WTC11 (cell line): ENCODE measurements around the gene STAMBP. TPM values are rescaled to one million over a fixed set of nuclear protein-coding genes. Genes with fewer than 3 reads are reported as not detected.

Experiments used
- ATAC-seq: fragments of 200-7000 bp; cut with Tn5 transposase; 2 replicates; pipeline ENCODE4 v1.10.0; 2021; ENCODE audit warnings: mild to moderate bottlenecking, moderate library complexity
- CTCF ChIA-PET: fragments of 300-600 bp; sonication (Branson Sonifier 250); formaldehyde crosslinking; loops from one replicate; lab custom pipeline; 2021; ENCODE audit warnings: antibody characterized with exemption; lab: Charles Lee
- POLR2A ChIA-PET: fragments of 350-600 bp; sonication (Branson Sonifier 250); formaldehyde crosslinking; loops from one replicate; lab custom pipeline; 2021; ENCODE audit warnings: antibody characterized with exemption; lab: Charles Lee
- DNase-seq: peaks from one replicate; pipeline ENCODE4 v3.0.0; 2021; ENCODE audit warnings: low spot score
- H3K27ac Mint-ChIP-seq: 2 replicates; pipeline ENCODE4 v1.8.0; 2021; ENCODE audit warnings: mixed read lengths
- H3K27me3 Mint-ChIP-seq: 2 replicates; pipeline ENCODE4 v1.8.0; 2021; ENCODE audit warnings: low read depth, mild to moderate bottlenecking, moderate library complexity, mixed read lengths
- H3K36me3 Mint-ChIP-seq: 2 replicates; pipeline ENCODE4 v1.8.0; 2021; ENCODE audit warnings: mixed read lengths
- H3K4me1 Mint-ChIP-seq: 2 replicates; pipeline ENCODE4 v1.8.0; 2022; ENCODE audit warnings: mixed read lengths
- H3K4me3 Mint-ChIP-seq: 2 replicates; pipeline ENCODE4 v1.8.0; 2021; ENCODE audit warnings: mild to moderate bottlenecking, moderate library complexity, mixed read lengths
- H3K9me3 Mint-ChIP-seq: 2 replicates; pipeline ENCODE4 v1.8.0; 2021; ENCODE audit warnings: mixed read lengths
- EMX1 ChIP-seq: fragments of 250-450 bp; sonication (Bioruptor Pico); IDR thresholded peaks from 2 replicates; pipeline ENCODE4 v1.8.0; 2021; ENCODE audit warnings: mild to moderate bottlenecking
- FOXP1 ChIP-seq: sonication (generic); formaldehyde crosslinking; IDR thresholded peaks from 2 replicates; pipeline ENCODE4 v1.8.0; 2022; ENCODE audit warnings: missing genetic modification reagents, mild to moderate bottlenecking, moderate library complexity, borderline replicate concordance
- GRHL2 ChIP-seq: fragments of 250-450 bp; sonication (Bioruptor Pico); IDR thresholded peaks from 2 replicates; pipeline ENCODE4 v1.8.0; 2022; ENCODE audit warnings: mild to moderate bottlenecking, moderate library complexity; ENCODE audit not compliant: insufficient replicate concordance, severe bottlenecking
- HMGA2 ChIP-seq: fragments of 250-450 bp; sonication (Bioruptor Pico); IDR thresholded peaks from 2 replicates; pipeline ENCODE4 v1.4.0; 2021; ENCODE audit warnings: mild to moderate bottlenecking, moderate library complexity
- NFATC4 ChIP-seq: fragments of 250-450 bp; sonication (Bioruptor Pico); IDR thresholded peaks from 2 replicates; pipeline ENCODE4 v1.9.0; 2021; ENCODE audit warnings: mild to moderate bottlenecking
- NFYB ChIP-seq: sonication (generic); formaldehyde crosslinking; conservative IDR thresholded peaks from 2 replicates; pipeline ENCODE4 v1.8.0; 2022; ENCODE audit warnings: low read depth, missing genetic modification reagents
- RELA ChIP-seq: sonication (generic); formaldehyde crosslinking; IDR thresholded peaks from 2 replicates; pipeline ENCODE4 v1.8.1; 2022; ENCODE audit warnings: missing genetic modification reagents, mild to moderate bottlenecking, borderline replicate concordance
- TEAD4 ChIP-seq: sonication (generic); formaldehyde crosslinking; IDR thresholded peaks from 2 replicates; pipeline ENCODE4 v1.8.0; 2022; ENCODE audit warnings: mild to moderate bottlenecking, missing genetic modification reagents
- ZBTB21 ChIP-seq: sonication (generic); formaldehyde crosslinking; IDR thresholded peaks from 2 replicates; pipeline ENCODE4 v1.8.1; 2023; ENCODE audit warnings: mild to moderate bottlenecking, missing genetic modification reagents, borderline replicate concordance
- ZNF219 ChIP-seq: sonication (generic); formaldehyde crosslinking; IDR thresholded peaks from 2 replicates; pipeline ENCODE4 v1.8.0; 2023; ENCODE audit warnings: missing genetic modification reagents, mild to moderate bottlenecking, borderline replicate concordance
- total RNA-seq: library from RNA; stranded (reverse); gene quantifications from 3 replicates; pipeline ENCODE4 v1.2.3, GENCODE V29; 2021
- TF ChIP-seq, protein P1 (sequence below): fragments of 250-450 bp; sonication (Bioruptor Pico); IDR thresholded peaks from 2 replicates; pipeline ENCODE4 v1.9.0; 2021; ENCODE audit warnings: mild to moderate bottlenecking
- TF ChIP-seq, protein P2 (sequence below): sonication (generic); formaldehyde crosslinking; IDR thresholded peaks from 2 replicates; pipeline ENCODE4 v1.8.1; 2022; ENCODE audit warnings: mild to moderate bottlenecking, moderate library complexity, missing genetic modification reagents
- TF ChIP-seq, protein P3 (sequence below): sonication (generic); formaldehyde crosslinking; IDR thresholded peaks from 2 replicates; pipeline ENCODE4 v1.8.1; 2023; ENCODE audit warnings: mild to moderate bottlenecking, missing genetic modification reagents
- TF ChIP-seq, protein P4 (sequence below): fragments of 250-450 bp; sonication (Bioruptor Pico); IDR thresholded peaks from 2 replicates; pipeline ENCODE4 v1.8.0; 2021; ENCODE audit warnings: mild to moderate bottlenecking
- TF ChIP-seq, protein P5 (sequence below): sonication (generic); formaldehyde crosslinking; conservative IDR thresholded peaks from 2 replicates; pipeline ENCODE4 v1.8.1; 2023; ENCODE audit warnings: mild to moderate bottlenecking, low read depth, missing genetic modification reagents, moderate library complexity

The STAMBP gene
- total RNA-seq, 1 experiment from 2014 or later: 40.9 TPM

DNA sequence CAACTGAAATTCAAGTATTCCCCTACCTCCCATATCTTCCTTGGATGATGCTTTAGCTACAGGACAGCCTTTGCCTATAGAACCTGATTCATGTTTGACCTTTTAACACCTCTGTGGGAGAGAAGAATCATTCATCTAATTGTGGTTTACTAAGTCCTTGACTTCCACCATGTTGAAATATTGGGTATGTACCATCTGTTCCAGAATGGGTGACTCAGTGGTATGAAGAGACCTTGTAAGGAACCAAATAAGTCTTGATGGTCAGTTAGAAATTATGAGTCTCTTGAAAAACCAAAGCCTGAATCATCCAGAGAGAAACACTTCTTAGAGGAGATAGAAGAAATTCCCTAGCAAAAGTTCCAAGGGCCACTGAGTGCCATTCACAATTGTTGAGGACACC is 27.5 kb downstream of the STAMBP start:
- Mint-ChIP-seq H3K27me3 (no peaks in the 10 kb centered on the region), H3K36me3 (peaks cover 54% of the 10 kb centered on the region)
- POLR2A ChIA-PET: no interaction called here
- no peak for DNase-seq
- CTCF ChIA-PET: no interaction called here
- no peak for TF ChIP-seq ZBTB21 (CRISPR knock-in tag)
- TF ChIP-seq, protein P1, sequence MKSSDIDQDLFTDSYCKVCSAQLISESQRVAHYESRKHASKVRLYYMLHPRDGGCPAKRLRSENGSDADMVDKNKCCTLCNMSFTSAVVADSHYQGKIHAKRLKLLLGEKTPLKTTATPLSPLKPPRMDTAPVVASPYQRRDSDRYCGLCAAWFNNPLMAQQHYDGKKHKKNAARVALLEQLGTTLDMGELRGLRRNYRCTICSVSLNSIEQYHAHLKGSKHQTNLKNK (CRISPR knock-in tag): no peak
- no peak for TF ChIP-seq GRHL2
- no peak for TF ChIP-seq ZNF219 (CRISPR knock-in tag)
- TF ChIP-seq NFATC4 (CRISPR knock-in tag): no peak
- TF ChIP-seq, protein P2, sequence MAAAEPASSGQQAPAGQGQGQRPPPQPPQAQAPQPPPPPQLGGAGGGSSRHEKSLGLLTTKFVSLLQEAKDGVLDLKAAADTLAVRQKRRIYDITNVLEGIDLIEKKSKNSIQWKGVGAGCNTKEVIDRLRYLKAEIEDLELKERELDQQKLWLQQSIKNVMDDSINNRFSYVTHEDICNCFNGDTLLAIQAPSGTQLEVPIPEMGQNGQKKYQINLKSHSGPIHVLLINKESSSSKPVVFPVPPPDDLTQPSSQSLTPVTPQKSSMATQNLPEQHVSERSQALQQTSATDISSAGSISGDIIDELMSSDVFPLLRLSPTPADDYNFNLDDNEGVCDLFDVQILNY (CRISPR knock-in tag): no peak
- TF ChIP-seq, protein P3, sequence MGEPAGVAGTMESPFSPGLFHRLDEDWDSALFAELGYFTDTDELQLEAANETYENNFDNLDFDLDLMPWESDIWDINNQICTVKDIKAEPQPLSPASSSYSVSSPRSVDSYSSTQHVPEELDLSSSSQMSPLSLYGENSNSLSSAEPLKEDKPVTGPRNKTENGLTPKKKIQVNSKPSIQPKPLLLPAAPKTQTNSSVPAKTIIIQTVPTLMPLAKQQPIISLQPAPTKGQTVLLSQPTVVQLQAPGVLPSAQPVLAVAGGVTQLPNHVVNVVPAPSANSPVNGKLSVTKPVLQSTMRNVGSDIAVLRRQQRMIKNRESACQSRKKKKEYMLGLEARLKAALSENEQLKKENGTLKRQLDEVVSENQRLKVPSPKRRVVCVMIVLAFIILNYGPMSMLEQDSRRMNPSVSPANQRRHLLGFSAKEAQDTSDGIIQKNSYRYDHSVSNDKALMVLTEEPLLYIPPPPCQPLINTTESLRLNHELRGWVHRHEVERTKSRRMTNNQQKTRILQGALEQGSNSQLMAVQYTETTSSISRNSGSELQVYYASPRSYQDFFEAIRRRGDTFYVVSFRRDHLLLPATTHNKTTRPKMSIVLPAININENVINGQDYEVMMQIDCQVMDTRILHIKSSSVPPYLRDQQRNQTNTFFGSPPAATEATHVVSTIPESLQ (CRISPR knock-in tag): no peak
- TF ChIP-seq, protein P4, sequence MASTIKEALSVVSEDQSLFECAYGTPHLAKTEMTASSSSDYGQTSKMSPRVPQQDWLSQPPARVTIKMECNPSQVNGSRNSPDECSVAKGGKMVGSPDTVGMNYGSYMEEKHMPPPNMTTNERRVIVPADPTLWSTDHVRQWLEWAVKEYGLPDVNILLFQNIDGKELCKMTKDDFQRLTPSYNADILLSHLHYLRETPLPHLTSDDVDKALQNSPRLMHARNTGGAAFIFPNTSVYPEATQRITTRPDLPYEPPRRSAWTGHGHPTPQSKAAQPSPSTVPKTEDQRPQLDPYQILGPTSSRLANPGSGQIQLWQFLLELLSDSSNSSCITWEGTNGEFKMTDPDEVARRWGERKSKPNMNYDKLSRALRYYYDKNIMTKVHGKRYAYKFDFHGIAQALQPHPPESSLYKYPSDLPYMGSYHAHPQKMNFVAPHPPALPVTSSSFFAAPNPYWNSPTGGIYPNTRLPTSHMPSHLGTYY: no peak
- no peak for TF ChIP-seq TEAD4 (CRISPR knock-in tag)
- TF ChIP-seq, protein P5, sequence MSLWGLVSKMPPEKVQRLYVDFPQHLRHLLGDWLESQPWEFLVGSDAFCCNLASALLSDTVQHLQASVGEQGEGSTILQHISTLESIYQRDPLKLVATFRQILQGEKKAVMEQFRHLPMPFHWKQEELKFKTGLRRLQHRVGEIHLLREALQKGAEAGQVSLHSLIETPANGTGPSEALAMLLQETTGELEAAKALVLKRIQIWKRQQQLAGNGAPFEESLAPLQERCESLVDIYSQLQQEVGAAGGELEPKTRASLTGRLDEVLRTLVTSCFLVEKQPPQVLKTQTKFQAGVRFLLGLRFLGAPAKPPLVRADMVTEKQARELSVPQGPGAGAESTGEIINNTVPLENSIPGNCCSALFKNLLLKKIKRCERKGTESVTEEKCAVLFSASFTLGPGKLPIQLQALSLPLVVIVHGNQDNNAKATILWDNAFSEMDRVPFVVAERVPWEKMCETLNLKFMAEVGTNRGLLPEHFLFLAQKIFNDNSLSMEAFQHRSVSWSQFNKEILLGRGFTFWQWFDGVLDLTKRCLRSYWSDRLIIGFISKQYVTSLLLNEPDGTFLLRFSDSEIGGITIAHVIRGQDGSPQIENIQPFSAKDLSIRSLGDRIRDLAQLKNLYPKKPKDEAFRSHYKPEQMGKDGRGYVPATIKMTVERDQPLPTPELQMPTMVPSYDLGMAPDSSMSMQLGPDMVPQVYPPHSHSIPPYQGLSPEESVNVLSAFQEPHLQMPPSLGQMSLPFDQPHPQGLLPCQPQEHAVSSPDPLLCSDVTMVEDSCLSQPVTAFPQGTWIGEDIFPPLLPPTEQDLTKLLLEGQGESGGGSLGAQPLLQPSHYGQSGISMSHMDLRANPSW (CRISPR knock-in tag): no peak
- no peak for TF ChIP-seq NFYB (CRISPR knock-in tag)
- TF ChIP-seq FOXP1 (CRISPR knock-in tag): no peak
- TF ChIP-seq EMX1 (CRISPR knock-in tag): no peak
- TF ChIP-seq, all 79 proteins: peak for 0
- Mint-ChIP-seq H3K4me1 (no peaks in the 10 kb centered on the region), H3K4me3 (no peak overlapping the region), H3K9me3 (no peaks in the 10 kb centered on the region), H3K27ac (no peak overlapping the region)
- no peak for ATAC-seq

DNA sequence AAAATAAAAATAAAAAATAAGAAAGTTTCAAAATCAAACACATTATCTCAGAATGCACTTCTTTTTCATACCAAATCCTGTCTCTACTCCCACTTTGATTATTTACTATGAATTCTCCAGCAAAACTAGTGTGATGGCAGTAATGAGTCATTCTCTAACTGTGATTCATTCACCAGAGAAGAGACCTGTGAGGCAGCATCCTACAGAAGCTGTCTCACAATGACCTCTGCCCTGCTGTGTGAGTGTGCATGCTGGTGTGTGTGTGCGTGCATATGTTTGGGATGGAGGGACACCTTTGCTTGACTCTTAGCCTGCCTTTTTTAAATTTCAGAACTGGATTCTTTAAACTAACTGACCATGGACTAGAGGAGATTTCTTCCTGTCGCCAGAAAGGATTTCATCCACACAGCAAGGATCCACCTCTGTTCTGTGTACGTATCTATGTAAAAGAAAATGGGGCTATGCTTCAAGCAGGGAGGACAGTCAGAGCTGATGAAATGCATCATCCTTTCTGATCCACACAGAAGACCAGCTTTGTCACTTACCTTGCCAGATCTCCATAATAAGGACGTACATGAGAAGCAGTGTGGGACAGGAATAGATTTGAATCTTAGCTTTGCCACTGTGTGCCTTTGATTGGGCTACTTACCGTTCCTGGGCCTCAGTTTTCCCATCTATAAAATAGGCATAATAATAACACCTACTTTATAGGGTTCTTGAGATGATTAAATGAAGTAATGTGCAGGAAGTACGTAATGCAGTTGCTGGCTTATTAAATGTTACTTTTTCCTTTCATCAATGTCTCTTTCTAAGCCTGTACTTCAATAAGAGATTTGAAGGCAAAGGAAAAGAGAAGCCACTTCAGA is 31.2 kb downstream of the STAMBP start:
- H3K4me3 Mint-ChIP-seq: no peak overlapping the region
- TF ChIP-seq RELA (CRISPR knock-in tag) (no peak), HMGA2 (CRISPR knock-in tag) (peak; percentile 72; the same call in 1 of the 2 replicates)
- TF ChIP-seq, all 79 proteins: peak for 1
- ChIA-PET POLR2A (no interaction called here), CTCF (no interaction called here)
- Mint-ChIP-seq H3K36me3 (peaks cover 72% of the 10 kb centered on the region), H3K27me3 (no peaks in the 10 kb centered on the region), H3K9me3 (no peaks in the 10 kb centered on the region), H3K27ac (no peak overlapping the region), H3K4me1 (no peaks in the 10 kb centered on the region)
- ATAC-seq: no peak
- no peak for DNase-seq
